ENCODE data around the gene BRINP1.

Gene BRINP1

GRCh38 chr9:119368681-119369581 lies at the start of gene BRINP1:
Gene BRINP1, minus strand, starts transcription at chr9:119369435. Its CDS starts 56,080 bp downstream, at chr9:119313355.
- H3K4me3 ChIP-seq (ENCODE audit: low read depth in 1 of 5, low read length in 5 of 5): peak within 1 kb of the TSS in 4 of 5 donors; percentile 39 to 58 (median 48)
- peaks cover 0 to 14% (median 8%) of the 10 kb centered on the region in 5 donors for H3K4me1 ChIP-seq (ENCODE audit: control insufficient read depth in 5 of 5, insufficient read depth in 5 of 5, low read length in 5 of 5)
- no peak within 1 kb of the TSS for H3K9ac ChIP-seq (ENCODE audit: low read length in 5 of 5)
- H3K9me3 ChIP-seq (ENCODE audit: control insufficient read depth in 5 of 5, low read length in 5 of 5): peaks cover 0 to 2% (median 0%) of the 10 kb centered on the region in 5 donors
- H3K27ac ChIP-seq (ENCODE audit: low read depth, low read length): no peak within 1 kb of the TSS
- peaks cover 21 to 38% (median 28%) of the 10 kb centered on the region in 5 donors for H3K27me3 ChIP-seq (ENCODE audit: control insufficient read depth in 5 of 5, insufficient read depth in 4 of 5, low read length in 5 of 5)
- H3K36me3 ChIP-seq (ENCODE audit: control insufficient read depth in 5 of 5, insufficient read depth in 5 of 5, low read length in 5 of 5): no peaks in the 10 kb centered on the region

- Histone ChIP-seq H3K36me3 (ENCODE audit: control insufficient read depth in 5 of 5, insufficient read depth in 5 of 5, low read length in 5 of 5) (no peaks in the 10 kb centered on the region), H3K9ac (ENCODE audit: low read length in 5 of 5) (no peak overlapping the region), H3K9me3 (ENCODE audit: control insufficient read depth in 5 of 5, low read length in 5 of 5) (peaks cover 0 to 4% (median 0%) of the 10 kb centered on the region in 5 donors), H3K4me3 (ENCODE audit: low read depth in 1 of 5, low read length in 5 of 5) (no peak overlapping the region), H3K27ac (ENCODE audit: low read depth, low read length) (no peak overlapping the region), H3K4me1 (ENCODE audit: control insufficient read depth in 5 of 5, insufficient read depth in 5 of 5, low read length in 5 of 5) (no peaks in the 10 kb centered on the region), H3K27me3 (ENCODE audit: control insufficient read depth in 5 of 5, insufficient read depth in 4 of 5, low read length in 5 of 5) (no peaks in the 10 kb centered on the region)
Measured at GRCh38 chr9:119418721-119419120, 49.5 kb upstream of the BRINP1 start.

- Histone ChIP-seq H3K9me3 (ENCODE audit: control insufficient read depth in 5 of 5, low read length in 5 of 5) (peaks cover 0 to 4% (median 0%) of the 10 kb centered on the region in 5 donors), H3K4me1 (ENCODE audit: control insufficient read depth in 5 of 5, insufficient read depth in 5 of 5, low read length in 5 of 5) (no peaks in the 10 kb centered on the region), H3K9ac (ENCODE audit: low read length in 5 of 5) (no peak overlapping the region), H3K36me3 (ENCODE audit: control insufficient read depth in 5 of 5, insufficient read depth in 5 of 5, low read length in 5 of 5) (no peaks in the 10 kb centered on the region), H3K27ac (ENCODE audit: low read depth, low read length) (no peak overlapping the region), H3K27me3 (ENCODE audit: control insufficient read depth in 5 of 5, insufficient read depth in 4 of 5, low read length in 5 of 5) (no peaks in the 10 kb centered on the region), H3K4me3 (ENCODE audit: low read depth in 1 of 5, low read length in 5 of 5) (no peak overlapping the region)
Measured at GRCh38 chr9:119416793-119417192, 47.6 kb upstream of the BRINP1 start.

GRCh38 chr9:119412399-119412798 lies 43.2 kb upstream of the BRINP1 start:
- no peak overlapping the region for H3K27ac ChIP-seq (ENCODE audit: low read depth, low read length)

GRCh38 chr9:119409552-119409951 lies 40.3 kb upstream of the BRINP1 start:
- no peaks in the 10 kb centered on the region for H3K4me1 ChIP-seq (ENCODE audit: control insufficient read depth in 5 of 5, insufficient read depth in 5 of 5, low read length in 5 of 5)
- no peak overlapping the region for H3K27ac ChIP-seq (ENCODE audit: low read depth, low read length)
- H3K27me3 ChIP-seq (ENCODE audit: control insufficient read depth in 5 of 5, insufficient read depth in 4 of 5, low read length in 5 of 5): no peaks in the 10 kb centered on the region
- no peaks in the 10 kb centered on the region for H3K9me3 ChIP-seq (ENCODE audit: control insufficient read depth in 5 of 5, low read length in 5 of 5)
- H3K4me3 ChIP-seq (ENCODE audit: low read depth in 1 of 5, low read length in 5 of 5): no peak overlapping the region
- no peak overlapping the region for H3K9ac ChIP-seq (ENCODE audit: low read length in 5 of 5)
- no peaks in the 10 kb centered on the region for H3K36me3 ChIP-seq (ENCODE audit: control insufficient read depth in 5 of 5, insufficient read depth in 5 of 5, low read length in 5 of 5)

More at GRCh38 chr9:119412399-119412798, 43.2 kb upstream of the BRINP1 start:
- Histone ChIP-seq H3K36me3 (ENCODE audit: control insufficient read depth in 5 of 5, insufficient read depth in 5 of 5, low read length in 5 of 5) (no peaks in the 10 kb centered on the region), H3K4me3 (ENCODE audit: low read depth in 1 of 5, low read length in 5 of 5) (no peak overlapping the region), H3K27me3 (ENCODE audit: control insufficient read depth in 5 of 5, insufficient read depth in 4 of 5, low read length in 5 of 5) (no peaks in the 10 kb centered on the region), H3K9me3 (ENCODE audit: control insufficient read depth in 5 of 5, low read length in 5 of 5) (no peaks in the 10 kb centered on the region), H3K9ac (ENCODE audit: low read length in 5 of 5) (no peak overlapping the region), H3K4me1 (ENCODE audit: control insufficient read depth in 5 of 5, insufficient read depth in 5 of 5, low read length in 5 of 5) (no peaks in the 10 kb centered on the region)

GRCh38 chr9:119400606-119401005 lies 31.4 kb upstream of the BRINP1 start:
- H3K9ac ChIP-seq (ENCODE audit: low read length in 5 of 5): no peak overlapping the region
- H3K27ac ChIP-seq (ENCODE audit: low read depth, low read length): no peak overlapping the region
- H3K9me3 ChIP-seq (ENCODE audit: control insufficient read depth in 5 of 5, low read length in 5 of 5): no peaks in the 10 kb centered on the region
- H3K4me1 ChIP-seq (ENCODE audit: control insufficient read depth in 5 of 5, insufficient read depth in 5 of 5, low read length in 5 of 5): no peaks in the 10 kb centered on the region
- peaks cover 0 to 4% (median 0%) of the 10 kb centered on the region in 5 donors for H3K27me3 ChIP-seq (ENCODE audit: control insufficient read depth in 5 of 5, insufficient read depth in 4 of 5, low read length in 5 of 5)
- H3K36me3 ChIP-seq (ENCODE audit: control insufficient read depth in 5 of 5, insufficient read depth in 5 of 5, low read length in 5 of 5): no peaks in the 10 kb centered on the region
- no peak overlapping the region for H3K4me3 ChIP-seq (ENCODE audit: low read depth in 1 of 5, low read length in 5 of 5)

- no peaks in the 10 kb centered on the region for H3K9me3 ChIP-seq (ENCODE audit: control insufficient read depth in 5 of 5, low read length in 5 of 5)
- H3K27me3 ChIP-seq (ENCODE audit: control insufficient read depth in 5 of 5, insufficient read depth in 4 of 5, low read length in 5 of 5): peaks cover 0 to 4% (median 0%) of the 10 kb centered on the region in 5 donors
- no peaks in the 10 kb centered on the region for H3K36me3 ChIP-seq (ENCODE audit: control insufficient read depth in 5 of 5, insufficient read depth in 5 of 5, low read length in 5 of 5)
- H3K27ac ChIP-seq (ENCODE audit: low read depth, low read length): no peak overlapping the region
- H3K4me3 ChIP-seq (ENCODE audit: low read depth in 1 of 5, low read length in 5 of 5): no peak overlapping the region
- no peaks in the 10 kb centered on the region for H3K4me1 ChIP-seq (ENCODE audit: control insufficient read depth in 5 of 5, insufficient read depth in 5 of 5, low read length in 5 of 5)
- no peak overlapping the region for H3K9ac ChIP-seq (ENCODE audit: low read length in 5 of 5)
Measured at GRCh38 chr9:119398350-119398749, 29.1 kb upstream of the BRINP1 start.

GRCh38 chr9:119391878-119392277 lies 22.6 kb upstream of the BRINP1 start:
- Histone ChIP-seq H3K9me3 (ENCODE audit: control insufficient read depth in 5 of 5, low read length in 5 of 5) (no peaks in the 10 kb centered on the region), H3K9ac (ENCODE audit: low read length in 5 of 5) (no peak overlapping the region)

GRCh38 chr9:119375892-119376291 lies 6.7 kb upstream of the BRINP1 start:
- Histone ChIP-seq H3K9me3 (ENCODE audit: control insufficient read depth in 5 of 5, low read length in 5 of 5) (no peaks in the 10 kb centered on the region), H3K4me1 (ENCODE audit: control insufficient read depth in 5 of 5, insufficient read depth in 5 of 5, low read length in 5 of 5) (no peaks in the 10 kb centered on the region), H3K27ac (ENCODE audit: low read depth, low read length) (no peak overlapping the region), H3K4me3 (ENCODE audit: low read depth in 1 of 5, low read length in 5 of 5) (no peak overlapping the region), H3K36me3 (ENCODE audit: control insufficient read depth in 5 of 5, insufficient read depth in 5 of 5, low read length in 5 of 5) (no peaks in the 10 kb centered on the region), H3K9ac (ENCODE audit: low read length in 5 of 5) (no peak overlapping the region), H3K27me3 (ENCODE audit: control insufficient read depth in 5 of 5, insufficient read depth in 4 of 5, low read length in 5 of 5) (peaks cover 0 to 5% (median 0%) of the 10 kb centered on the region in 5 donors)

More at GRCh38 chr9:119391878-119392277, 22.6 kb upstream of the BRINP1 start:
- Histone ChIP-seq H3K4me3 (ENCODE audit: low read depth in 1 of 5, low read length in 5 of 5) (no peak overlapping the region), H3K27me3 (ENCODE audit: control insufficient read depth in 5 of 5, insufficient read depth in 4 of 5, low read length in 5 of 5) (no peaks in the 10 kb centered on the region), H3K4me1 (ENCODE audit: control insufficient read depth in 5 of 5, insufficient read depth in 5 of 5, low read length in 5 of 5) (no peaks in the 10 kb centered on the region), H3K36me3 (ENCODE audit: control insufficient read depth in 5 of 5, insufficient read depth in 5 of 5, low read length in 5 of 5) (no peaks in the 10 kb centered on the region), H3K27ac (ENCODE audit: low read depth, low read length) (no peak overlapping the region)

GRCh38 chr9:119372951-119373350 lies 3.7 kb upstream of the BRINP1 start:
- Histone ChIP-seq H3K36me3 (ENCODE audit: control insufficient read depth in 5 of 5, insufficient read depth in 5 of 5, low read length in 5 of 5) (no peaks in the 10 kb centered on the region), H3K4me1 (ENCODE audit: control insufficient read depth in 5 of 5, insufficient read depth in 5 of 5, low read length in 5 of 5) (peaks cover 0 to 14% (median 8%) of the 10 kb centered on the region in 5 donors), H3K9ac (ENCODE audit: low read length in 5 of 5) (no peak overlapping the region), H3K4me3 (ENCODE audit: low read depth in 1 of 5, low read length in 5 of 5) (no peak overlapping the region), H3K27me3 (ENCODE audit: control insufficient read depth in 5 of 5, insufficient read depth in 4 of 5, low read length in 5 of 5) (peaks cover 17 to 28% (median 20%) of the 10 kb centered on the region in 5 donors), H3K27ac (ENCODE audit: low read depth, low read length) (no peak overlapping the region), H3K9me3 (ENCODE audit: control insufficient read depth in 5 of 5, low read length in 5 of 5) (peaks cover 0 to 2% (median 0%) of the 10 kb centered on the region in 5 donors)

Data from subcutaneous abdominal adipose tissue (tissue), 5 donors.